ENCODE data around the gene RIPPLY2. TPM values are rescaled to one million over a fixed set of nuclear protein-coding genes. Genes with fewer than 3 reads are reported as not detected.

RIPPLY2 gene
- total and polyA plus RNA-seq, 2 of the 4 experiments (the other 2 are of a cell fraction) = 0.32 TPM; not detected in 1

- CTCF ChIA-PET = no interaction called here
These were observed 507 bp upstream of the RIPPLY2 start for GRCh38 chr6:83852528-83853177.

More at GRCh38 chr6:83852528-83853177, 507 bp upstream of the RIPPLY2 start:
- no TSS peak for BruUV-seq (replicated peaks)
- Histone ChIP-seq H3K79me1 (ENCODE audit: low read depth in 1 of 2, low read length in 2 of 2) (no peaks in the 10 kb centered on the region), H3K27me3 (ENCODE audit: control insufficient read depth, insufficient read depth, low read length) (peaks cover 21% of the 10 kb centered on the region), H3K9ac (ENCODE audit: low read depth, low read length) (no peak overlapping the region), H2BK15ac (ENCODE audit: low read depth, low read length) (no peak overlapping the region), H2BK120ac (ENCODE audit: low read depth, low read length) (no peak overlapping the region), H3K4me1 (ENCODE audit: control insufficient read depth, insufficient read depth, low read length) (no peaks in the 10 kb centered on the region), H2AFZ (replicated peaks; ENCODE audit: low read length, poor library complexity) (peak overlapping the region; percentile 80), H4K8ac (ENCODE audit: low read depth in 2 of 2, low read length in 2 of 2) (no peak overlapping the region), H3K4me3 (ENCODE audit: insufficient read depth, low read depth, low read length) (peak overlapping the region; percentile 37), H4K91ac (ENCODE audit: insufficient read depth, low read depth, low read length) (no peak overlapping the region), H3K23ac (ENCODE audit: low read depth, low read length) (no peak overlapping the region), H2BK5ac (ENCODE audit: low read depth, low read length, poor library complexity, severe bottlenecking) (no peak overlapping the region), H3K9me3 (ENCODE audit: control insufficient read depth, insufficient read depth, low read length) (no peaks in the 10 kb centered on the region), H2AK5ac (ENCODE audit: low read depth, low read length) (no peak overlapping the region), H3K4ac (ENCODE audit: low read depth, low read length) (no peak overlapping the region), H3K4me2 (ENCODE audit: low read depth, low read length) (peak overlapping the region; percentile 47), H3K56ac (ENCODE audit: extremely low read depth, insufficient read depth, low read length) (no peak overlapping the region), H3K9me1 (ENCODE audit: insufficient read depth, low read length) (no peaks in the 10 kb centered on the region), H3K18ac (ENCODE audit: low read depth, low read length) (no peak overlapping the region), H3K27ac (ENCODE audit: insufficient read depth, low read length) (no peak overlapping the region), H3K36me3 (ENCODE audit: control insufficient read depth, insufficient read depth, low read length) (no peaks in the 10 kb centered on the region), H3K14ac (replicated peaks; ENCODE audit: low read depth, low read length) (no peak overlapping the region), H2BK20ac (ENCODE audit: low read depth, low read length) (no peak overlapping the region), H2AK9ac (replicated peaks; ENCODE audit: low read depth, low read length, poor library complexity) (no peak overlapping the region), H4K5ac (ENCODE audit: low read depth, low read length) (no peak overlapping the region), H4K20me1 (ENCODE audit: insufficient read depth, low read length) (no peaks in the 10 kb centered on the region)
- intact Hi-C loops (cut with micrococcal nuclease) (no loop called here), dilution Hi-C loops (cut with HindIII; ENCODE audit: low sequenced_read_pairs, unreplicated experiment) (no loop called here), in situ Hi-C loops (cut with MboI; ENCODE audit: low sequenced_read_pairs) (no loop called here)
- WGBS, 2 experiments (ENCODE audit: extremely low coverage in 2 of 2, insufficient read length in 1 of 2) = 0% methylated on average over 1 of the region's 16 CpGs; no CpG with 5 or more reads in 1 of the 2 experiments
- no peak for TF ChIP-seq RFX5 (IDR thresholded peaks at IDR 0.05; ENCODE audit: low read depth, low read length)
- TF ChIP-seq MAFK (IDR thresholded peaks at IDR 0.05; ENCODE audit: low read depth, low read length) = no peak
- no peak for TF ChIP-seq RCOR1 (IDR thresholded peaks at IDR 0.05; ENCODE audit: insufficient replicate concordance, low read length)
- no peak for TF ChIP-seq BHLHE40 (IDR thresholded peaks at IDR 0.05; ENCODE audit: low read depth, low read length)
- no peak for TF ChIP-seq RAD21 (IDR thresholded peaks at IDR 0.05; ENCODE audit: low read length)
- TF ChIP-seq CEBPB (IDR thresholded peaks at IDR 0.05; ENCODE audit: low read depth, low read length) = no peak
- TF ChIP-seq CHD1 (IDR thresholded peaks at IDR 0.05; ENCODE audit: low read depth, low read length) = no peak
- no peak for TF ChIP-seq MXI1 (IDR thresholded peaks at IDR 0.05; ENCODE audit: borderline replicate concordance, low read depth, low read length)
- TF ChIP-seq FOS (IDR thresholded peaks at IDR 0.05; ENCODE audit: low read depth, low read length) = no peak
- TF ChIP-seq POLR2A (IDR thresholded peaks at IDR 0.05; ENCODE audit: low read depth, low read length) = no peak
- ATAC-seq (ENCODE audit: low read depth) (no peak), DNase-seq (no peak)
- POLR2A ChIA-PET (ENCODE audit: unreplicated experiment) = no interaction called here
